Activated T-cell treated with anti-CD3 and anti-CD28 coated beads, Interleukin-2, amount 50 U/mL, for 24 hours (primary cell): ENCODE measurements around the gene G3BP2.
"Not testable (repeated sequence)": the region's sequence is repeated elsewhere in the genome, so short reads cannot be mapped to it uniquely, and the experiment has no call there.

ENCODE experiments used
- DNase-seq: peaks from one replicate; pipeline ENCODE4 v3.0.0-alpha.2; 2020
- H3K27ac Mint-ChIP-seq: 2 replicates; pipeline ENCODE4 v1.8.0; 2020; ENCODE audit warnings: mild to moderate bottlenecking, mixed read lengths
- H3K27me3 Mint-ChIP-seq: 2 replicates; pipeline ENCODE4 v1.8.0; 2020; ENCODE audit warnings: mixed read lengths
- H3K36me3 Mint-ChIP-seq: 2 replicates; pipeline ENCODE4 v1.8.0; 2020; ENCODE audit warnings: low read depth, mixed read lengths
- H3K4me1 Mint-ChIP-seq: 2 replicates; pipeline ENCODE4 v1.8.0; 2020; ENCODE audit warnings: low read depth, mixed read lengths
- H3K4me3 Mint-ChIP-seq: 2 replicates; pipeline ENCODE4 v1.8.0; 2020; ENCODE audit warnings: mild to moderate bottlenecking, moderate library complexity, mixed read lengths
- H3K9me3 Mint-ChIP-seq: 2 replicates; pipeline ENCODE4 v1.8.0; 2020; ENCODE audit warnings: mixed read lengths

Gene G3BP2

DNA sequence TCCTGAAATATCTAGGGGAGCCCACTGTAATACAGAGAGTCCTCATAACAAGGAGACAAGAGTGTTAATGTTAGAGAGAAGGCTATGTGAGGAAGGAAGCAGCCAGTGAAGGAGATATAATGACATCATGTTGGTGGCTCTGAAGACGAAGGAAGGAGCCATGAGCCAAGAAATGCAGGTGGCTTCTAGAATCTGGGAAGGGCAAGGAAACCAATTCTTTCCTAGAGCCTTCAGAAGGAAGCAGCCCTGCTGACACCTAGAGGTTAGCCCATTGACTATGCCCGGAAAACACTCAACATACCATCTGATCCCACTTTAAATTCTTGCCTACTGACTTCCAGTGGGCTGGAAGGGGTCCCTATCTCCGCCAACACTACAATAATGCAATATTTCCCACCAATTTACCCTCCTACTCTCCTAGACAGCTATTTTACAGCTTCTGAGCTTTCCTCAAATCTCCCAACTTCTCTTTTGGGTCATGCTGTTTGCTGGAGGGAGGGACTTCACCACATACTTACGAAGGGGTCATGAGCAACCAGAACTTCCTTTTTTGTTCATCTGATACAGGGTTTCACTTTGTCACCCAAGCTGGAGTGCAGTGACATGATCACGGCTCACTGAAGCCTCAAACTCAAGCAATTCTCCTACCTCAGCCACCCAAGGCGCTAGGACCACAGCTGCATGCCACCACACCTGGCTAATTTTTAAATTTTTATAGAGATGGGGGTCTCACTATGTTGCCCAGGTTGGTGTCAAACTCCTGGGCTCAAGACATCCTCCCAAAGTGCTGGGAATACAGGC is 25.2 kb upstream of the G3BP2 start:
- no peak for DNase-seq
- H3K4me3 Mint-ChIP-seq = peak overlapping the region; percentile 9
- peaks cover 35% of the 10 kb centered on the region for H3K4me1 Mint-ChIP-seq

DNA sequence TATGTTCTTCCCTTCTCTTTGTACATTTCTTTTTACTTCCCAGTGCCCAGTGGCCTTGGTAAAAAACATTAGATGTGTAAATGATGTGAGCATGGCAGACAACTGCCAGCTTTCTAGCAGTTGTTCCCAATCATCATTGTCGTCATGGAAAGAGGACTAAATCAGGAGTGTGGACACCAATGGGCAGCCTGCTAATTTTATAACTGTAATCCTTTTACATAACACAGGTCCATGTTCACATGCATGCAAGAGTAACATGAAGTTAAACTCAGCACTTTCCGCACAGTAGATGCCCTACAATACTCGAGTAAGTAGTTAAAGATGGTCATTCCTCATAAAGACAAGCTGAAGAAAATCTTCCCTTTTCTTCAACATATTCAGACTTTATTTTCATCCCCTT is 23.4 kb upstream of the G3BP2 start:
- no peak overlapping the region for H3K4me3 Mint-ChIP-seq
- H3K4me1 Mint-ChIP-seq = peaks cover 35% of the 10 kb centered on the region
- no peaks in the 10 kb centered on the region for H3K27me3 Mint-ChIP-seq
- H3K9me3 Mint-ChIP-seq = no peaks in the 10 kb centered on the region
- no peak overlapping the region for H3K27ac Mint-ChIP-seq
- H3K36me3 Mint-ChIP-seq = peaks cover 10% of the 10 kb centered on the region
- no peak for DNase-seq

More for the DNA sequence above, 25.2 kb upstream of the G3BP2 start:
- H3K27ac Mint-ChIP-seq = peak overlapping the region; percentile 85
- no peaks in the 10 kb centered on the region for H3K27me3 Mint-ChIP-seq
- no peaks in the 10 kb centered on the region for H3K9me3 Mint-ChIP-seq
- peaks cover 10% of the 10 kb centered on the region for H3K36me3 Mint-ChIP-seq

DNA sequence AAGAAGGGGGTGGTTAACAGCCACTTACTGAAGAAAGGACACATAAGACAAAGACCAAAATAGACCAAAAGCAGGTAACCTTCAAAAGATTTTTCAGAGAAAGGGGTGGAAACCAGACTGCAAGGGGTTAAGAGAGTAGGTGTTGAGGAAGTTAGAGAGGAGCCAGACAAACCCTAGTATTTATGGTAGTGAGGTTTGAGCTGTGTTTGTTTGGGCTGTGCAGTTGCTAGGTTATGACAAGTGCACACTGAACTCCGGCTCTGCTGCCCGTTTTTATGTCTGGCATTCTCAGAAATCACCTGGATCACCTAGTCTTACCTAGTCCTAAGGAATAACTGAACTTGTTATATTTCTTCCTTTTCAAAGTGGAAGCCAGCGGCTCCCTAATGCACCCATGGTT is 22.9 kb upstream of the G3BP2 start:
- H3K27ac Mint-ChIP-seq = no peak overlapping the region
- DNase-seq = no peak

DNA sequence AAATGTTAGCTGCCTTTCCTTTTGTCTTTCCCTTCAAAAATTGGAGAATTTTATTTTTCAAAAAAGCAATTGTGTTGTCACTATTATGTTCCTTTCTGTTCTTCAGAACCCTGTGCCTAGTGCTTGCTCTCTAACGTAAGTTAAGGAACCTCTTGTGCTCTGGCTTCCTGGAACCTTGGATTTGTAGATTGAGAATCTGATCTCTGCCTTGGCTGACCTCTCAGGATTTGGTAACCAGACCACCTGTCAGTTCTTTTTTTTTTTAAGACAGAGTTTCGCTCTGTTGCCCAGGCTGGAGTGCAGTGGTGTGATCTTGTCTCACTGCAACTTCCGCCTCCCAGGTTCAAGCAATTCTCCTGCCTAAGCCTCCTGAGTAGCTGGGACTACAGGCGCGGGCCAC is 18.9 kb upstream of the G3BP2 start:
- not testable (repeated sequence) for H3K4me3 Mint-ChIP-seq, H3K9me3 Mint-ChIP-seq, H3K27me3 Mint-ChIP-seq, DNase-seq, H3K27ac Mint-ChIP-seq
- Mint-ChIP-seq H3K36me3 (peaks cover 15% of the 10 kb centered on the region), H3K4me1 (peaks cover 23% of the 10 kb centered on the region)

More for the DNA sequence above, 22.9 kb upstream of the G3BP2 start:
- Mint-ChIP-seq H3K4me3 (no peak overlapping the region), H3K4me1 (peaks cover 35% of the 10 kb centered on the region), H3K9me3 (no peaks in the 10 kb centered on the region), H3K27me3 (no peaks in the 10 kb centered on the region), H3K36me3 (peaks cover 10% of the 10 kb centered on the region)

DNA sequence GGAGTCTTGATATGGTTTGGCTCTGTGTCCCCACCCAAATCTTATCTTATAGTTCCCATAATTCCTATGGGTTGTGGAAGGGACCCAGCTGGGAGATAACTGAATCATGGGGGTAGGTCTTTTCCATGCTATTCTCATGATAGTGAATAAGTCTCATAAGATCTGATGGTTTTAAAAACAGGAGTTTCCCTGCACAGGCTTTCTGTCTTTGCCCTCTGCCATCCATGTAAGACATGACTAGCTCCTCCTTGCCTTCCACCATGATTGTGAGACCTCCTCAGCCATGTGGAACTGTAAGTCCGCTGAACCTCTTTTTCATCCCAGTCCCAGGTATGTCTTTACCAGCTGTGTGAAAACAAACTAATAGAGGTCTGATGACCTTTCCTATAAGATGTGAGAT is 13.9 kb upstream of the G3BP2 start:
- not testable (repeated sequence) for H3K9me3 Mint-ChIP-seq, H3K36me3 Mint-ChIP-seq, H3K4me3 Mint-ChIP-seq, H3K27me3 Mint-ChIP-seq, DNase-seq, H3K27ac Mint-ChIP-seq
- H3K4me1 Mint-ChIP-seq = peaks cover 35% of the 10 kb centered on the region

DNA sequence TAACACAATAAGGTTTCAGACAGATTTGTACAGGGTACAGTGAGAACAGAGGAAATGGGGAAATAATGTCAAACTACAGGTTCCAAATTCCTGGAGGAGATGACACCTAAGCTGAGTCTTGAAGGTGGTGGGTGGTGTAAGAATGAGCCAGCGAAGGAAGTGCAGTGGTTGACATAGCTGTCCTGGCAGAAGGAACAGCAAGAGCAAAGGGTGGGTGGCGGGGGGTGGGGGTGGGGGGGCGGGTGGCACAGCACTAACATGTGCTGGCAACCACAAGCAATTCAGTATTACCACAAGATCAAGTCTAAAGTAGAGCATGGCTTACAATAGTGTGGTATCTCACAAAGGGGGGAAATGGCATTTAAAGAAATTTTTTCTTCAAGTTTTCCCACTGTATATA is 13.1 kb upstream of the G3BP2 start:
- H3K4me1 Mint-ChIP-seq = peaks cover 37% of the 10 kb centered on the region
- no peak for DNase-seq
- peaks cover 6% of the 10 kb centered on the region for H3K9me3 Mint-ChIP-seq
- peaks cover 7% of the 10 kb centered on the region for H3K36me3 Mint-ChIP-seq
- peak overlapping the region; percentile 69 for H3K27ac Mint-ChIP-seq
- H3K4me3 Mint-ChIP-seq = no peak overlapping the region
- H3K27me3 Mint-ChIP-seq = no peaks in the 10 kb centered on the region

DNA sequence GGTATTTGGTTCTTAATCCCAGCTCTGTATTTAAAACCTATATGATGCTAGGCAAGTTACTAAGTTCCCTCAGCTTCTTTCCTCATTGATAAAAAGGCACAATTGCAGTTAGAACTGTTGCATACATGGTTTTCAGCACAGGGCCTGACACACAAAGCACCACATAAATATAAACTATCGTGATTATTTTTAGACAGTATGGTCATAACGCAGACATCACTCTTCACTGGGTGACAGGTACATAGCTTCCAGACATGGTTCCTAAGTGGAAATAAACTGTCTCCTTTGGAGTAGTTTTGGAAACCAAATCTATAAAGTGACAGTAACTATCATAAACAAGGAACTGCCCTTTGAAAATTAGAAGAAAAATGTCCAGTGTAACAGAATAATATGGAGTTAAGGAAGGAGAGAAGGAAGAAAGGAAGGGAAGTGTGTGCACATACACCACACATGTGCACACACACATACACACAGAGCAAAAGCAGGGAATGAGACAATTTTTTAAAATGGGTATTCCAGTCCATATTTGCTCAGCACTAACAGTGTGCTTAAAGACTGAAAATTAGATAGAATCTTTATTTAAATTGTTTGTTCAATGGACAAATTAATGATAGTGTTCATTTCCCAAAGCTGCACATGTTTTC is 12.5 kb upstream of the G3BP2 start:
- peak overlapping the region; percentile 69 for H3K27ac Mint-ChIP-seq
- peaks cover 37% of the 10 kb centered on the region for H3K4me1 Mint-ChIP-seq
- no peaks in the 10 kb centered on the region for H3K27me3 Mint-ChIP-seq

DNA sequence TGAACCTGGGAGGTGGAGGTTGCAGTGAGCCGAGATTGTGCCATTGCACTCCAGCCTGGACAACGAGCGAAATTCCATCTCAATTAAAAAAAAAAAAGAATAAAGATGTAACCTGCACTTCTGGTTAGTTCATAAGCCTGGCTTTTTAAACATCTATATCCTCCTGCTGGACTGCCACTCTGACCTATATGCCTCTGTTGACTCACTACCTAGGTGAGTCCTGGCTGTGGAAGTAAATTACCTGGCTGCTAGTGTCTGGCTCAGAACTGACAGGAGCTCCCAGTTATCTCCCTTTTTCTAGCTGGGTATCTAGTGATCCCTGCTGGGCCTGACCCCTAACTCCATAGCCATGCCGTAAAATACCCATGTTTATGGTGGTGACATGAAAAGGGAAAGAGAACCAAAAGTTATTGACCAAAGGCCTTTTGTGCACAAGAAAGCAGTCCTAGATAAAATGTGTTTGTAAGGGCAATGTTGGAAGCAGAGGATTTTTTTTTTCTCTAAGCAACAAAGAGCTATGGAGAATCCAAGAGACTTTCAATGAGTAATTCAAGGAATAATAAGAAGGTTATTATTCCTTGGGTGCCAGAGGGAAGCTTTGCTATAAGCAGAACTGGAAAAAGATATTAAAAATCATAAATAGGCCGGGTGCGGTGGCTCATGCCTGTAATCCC is 10.4 kb upstream of the G3BP2 start:
- DNase-seq = no peak
- H3K4me1 Mint-ChIP-seq = peaks cover 37% of the 10 kb centered on the region
- H3K27ac Mint-ChIP-seq = no peak overlapping the region
- H3K36me3 Mint-ChIP-seq = peaks cover 7% of the 10 kb centered on the region
- peaks cover 6% of the 10 kb centered on the region for H3K9me3 Mint-ChIP-seq
- H3K27me3 Mint-ChIP-seq = no peaks in the 10 kb centered on the region
- no peak overlapping the region for H3K4me3 Mint-ChIP-seq

More for the DNA sequence above, 12.5 kb upstream of the G3BP2 start:
- H3K4me3 Mint-ChIP-seq = no peak overlapping the region
- DNase-seq = no peak
- H3K9me3 Mint-ChIP-seq = peaks cover 6% of the 10 kb centered on the region
- peaks cover 7% of the 10 kb centered on the region for H3K36me3 Mint-ChIP-seq

DNA sequence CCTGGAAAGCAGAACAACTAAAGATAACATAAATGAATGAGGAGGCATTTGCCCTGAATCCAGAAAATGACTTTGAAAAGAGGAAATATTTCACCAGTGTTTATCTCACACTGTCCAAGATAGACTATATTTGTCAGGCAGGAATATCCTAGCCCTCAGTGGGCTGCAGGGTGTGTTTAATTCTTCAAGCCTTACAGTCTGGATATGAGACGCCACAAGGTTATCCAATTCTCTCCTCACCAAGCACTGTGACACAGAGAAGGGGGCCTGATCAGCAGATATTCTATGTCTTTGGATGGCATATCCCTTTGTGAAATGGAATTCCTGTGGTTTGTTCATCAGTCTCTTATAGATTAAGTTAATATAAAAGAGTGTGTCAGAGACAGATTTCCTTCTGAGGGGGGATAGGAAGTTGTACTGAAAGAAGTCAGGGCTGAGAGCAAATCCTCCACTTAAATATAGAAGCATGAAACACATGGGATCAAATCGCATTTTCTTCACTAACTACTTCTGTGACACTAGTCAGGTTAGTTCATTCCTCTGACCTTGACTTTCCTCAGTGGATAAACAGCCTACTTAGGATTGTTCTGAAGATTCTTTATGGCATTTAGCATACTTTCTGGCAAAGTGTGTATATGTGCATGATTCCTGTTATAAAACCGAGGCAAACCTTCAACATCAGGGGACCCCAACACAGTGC is 6.8 kb upstream of the G3BP2 start:
- DNase-seq = no peak
- Mint-ChIP-seq H3K4me3 (no peak overlapping the region), H3K27ac (no peak overlapping the region), H3K27me3 (no peaks in the 10 kb centered on the region), H3K9me3 (no peaks in the 10 kb centered on the region), H3K36me3 (no peaks in the 10 kb centered on the region), H3K4me1 (peaks cover 20% of the 10 kb centered on the region)

DNA sequence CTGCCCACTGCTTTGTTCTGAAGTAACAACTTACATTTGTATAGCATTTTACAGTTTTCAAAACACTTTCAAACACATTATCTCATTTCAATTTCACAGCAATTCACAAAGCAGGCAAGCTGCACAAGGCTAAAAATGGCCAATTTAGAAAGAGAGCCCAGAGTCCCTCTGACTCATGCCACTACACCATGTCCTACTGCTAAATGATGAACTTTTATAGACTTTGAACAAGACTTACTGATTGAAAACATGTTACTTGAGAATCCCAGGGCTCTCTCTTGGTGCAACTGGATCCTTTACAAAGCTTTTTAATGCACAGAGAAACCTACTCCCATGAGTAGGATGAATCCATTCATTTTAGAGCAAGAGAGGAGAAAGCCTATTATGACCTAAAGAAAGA is 5.8 kb upstream of the G3BP2 start:
- Mint-ChIP-seq H3K27ac (no peak overlapping the region), H3K4me1 (peaks cover 23% of the 10 kb centered on the region), H3K36me3 (no peaks in the 10 kb centered on the region), H3K27me3 (no peaks in the 10 kb centered on the region), H3K4me3 (no peak overlapping the region), H3K9me3 (no peaks in the 10 kb centered on the region)
- DNase-seq = no peak

DNA sequence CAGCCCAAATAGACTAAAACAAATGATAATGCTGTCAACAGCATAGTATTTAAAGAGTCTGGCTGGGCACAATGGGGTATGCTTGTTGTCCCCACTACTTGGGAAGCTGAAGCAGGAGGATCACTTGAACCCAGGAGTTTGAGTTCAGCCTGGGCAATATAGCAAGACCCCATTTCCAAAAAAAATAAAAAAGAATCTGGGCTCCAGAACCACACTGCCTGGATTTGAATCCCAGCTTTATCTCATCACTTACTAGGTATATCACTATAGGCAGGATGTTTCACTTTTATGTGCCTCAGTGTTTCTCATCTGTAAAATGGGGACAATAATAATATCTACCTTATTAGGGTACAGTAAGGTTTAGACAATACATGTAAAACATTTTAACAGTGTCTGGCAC is 5.3 kb upstream of the G3BP2 start:
- no peak overlapping the region for H3K27ac Mint-ChIP-seq
- no peaks in the 10 kb centered on the region for H3K36me3 Mint-ChIP-seq
- no peak overlapping the region for H3K4me3 Mint-ChIP-seq
- peaks cover 24% of the 10 kb centered on the region for H3K4me1 Mint-ChIP-seq
- DNase-seq = no peak
- no peaks in the 10 kb centered on the region for H3K27me3 Mint-ChIP-seq
- no peaks in the 10 kb centered on the region for H3K9me3 Mint-ChIP-seq

DNA sequence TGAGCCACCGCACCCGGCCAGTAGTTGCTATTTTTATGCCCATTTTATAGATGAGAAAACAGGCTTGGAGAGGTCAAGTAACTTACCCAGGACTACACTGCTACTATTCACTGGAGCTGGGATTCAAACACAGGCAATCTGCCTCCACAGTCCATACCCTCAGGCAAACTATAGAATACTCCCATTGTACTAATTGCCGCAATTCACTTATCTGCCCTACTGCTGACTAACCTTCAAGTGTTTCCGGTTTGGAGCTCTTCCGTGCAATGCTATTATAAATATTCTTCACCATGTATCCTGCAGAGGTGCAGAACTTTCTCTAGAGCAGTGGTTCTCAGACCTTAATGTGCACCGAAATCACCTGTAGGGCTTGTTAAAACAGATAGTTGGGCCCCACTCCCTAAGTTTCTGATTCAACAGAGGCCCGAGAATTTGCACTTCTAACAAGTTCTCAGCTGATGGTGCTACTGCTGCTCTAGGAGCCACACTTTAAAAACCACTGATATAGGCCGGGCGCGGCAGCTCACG is 1.9 kb upstream of the G3BP2 start:
- Mint-ChIP-seq H3K27ac (no peak overlapping the region), H3K4me1 (peaks cover 29% of the 10 kb centered on the region), H3K36me3 (peaks cover 28% of the 10 kb centered on the region), H3K4me3 (no peak overlapping the region), H3K27me3 (no peaks in the 10 kb centered on the region), H3K9me3 (no peaks in the 10 kb centered on the region)
- DNase-seq = no peak

DNA sequence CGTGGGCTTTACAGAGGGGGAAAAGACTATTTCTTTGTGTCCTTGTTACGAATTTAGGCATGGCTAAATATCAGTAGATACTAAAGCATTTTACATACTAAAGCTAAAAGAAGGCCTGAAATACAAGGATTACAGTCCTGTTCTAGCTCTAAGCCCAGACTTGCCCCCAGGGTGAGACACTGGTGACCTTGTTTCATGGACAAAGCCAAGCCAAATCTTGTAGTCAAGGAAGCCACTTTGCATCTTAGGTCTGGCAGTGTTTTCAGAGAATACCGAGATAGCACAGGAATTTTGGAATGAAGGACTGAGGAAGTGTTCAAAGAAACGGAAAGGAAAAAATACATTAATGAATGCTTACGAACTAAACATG is 733 bp upstream of the G3BP2 start:
- Mint-ChIP-seq H3K9me3 (no peaks in the 10 kb centered on the region), H3K27ac (peak overlapping the region; percentile 98), H3K4me1 (peaks cover 38% of the 10 kb centered on the region), H3K27me3 (no peaks in the 10 kb centered on the region), H3K4me3 (peak overlapping the region; percentile 96), H3K36me3 (peaks cover 34% of the 10 kb centered on the region)
- DNase-seq = no peak

DNA sequence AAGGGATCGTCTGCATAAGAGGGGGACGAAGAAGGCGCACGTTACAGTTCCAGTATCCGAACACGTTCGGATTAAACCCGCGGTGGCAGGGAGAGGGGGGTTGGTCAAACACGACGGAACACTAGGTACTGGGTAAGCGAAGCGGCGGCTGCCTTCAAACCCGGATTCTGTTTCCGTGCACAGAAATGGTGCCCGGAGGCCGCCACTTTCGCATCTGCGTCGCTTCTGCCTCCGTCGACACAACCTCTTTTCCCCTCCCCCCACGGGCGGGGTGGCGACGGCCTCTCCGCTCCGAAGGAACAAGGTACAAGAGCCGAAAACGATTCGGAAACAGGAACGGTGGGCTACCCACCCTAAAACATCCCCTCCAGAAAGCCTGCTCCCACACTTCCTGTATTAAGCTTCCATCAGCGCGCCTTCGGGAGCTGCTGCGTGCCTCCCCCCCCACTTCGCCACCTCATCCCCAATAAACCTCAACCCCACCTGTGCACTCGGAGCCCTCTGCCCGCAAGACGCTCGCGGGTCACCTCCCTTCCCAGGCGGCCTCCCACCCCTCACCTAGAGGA is 667 bp downstream of the G3BP2 start:
- Mint-ChIP-seq H3K9me3 (no peaks in the 10 kb centered on the region), H3K27me3 (no peaks in the 10 kb centered on the region), H3K4me1 (peaks cover 52% of the 10 kb centered on the region), H3K4me3 (peak overlapping the region; percentile 96), H3K36me3 (peaks cover 40% of the 10 kb centered on the region), H3K27ac (peak overlapping the region; percentile 98)
- DNase-seq = peak; percentile 87
